ENCODE data around the gene KIZ. TPM values are rescaled to one million over a fixed set of nuclear protein-coding genes. Genes with fewer than 3 reads are reported as not detected.
A peak's percentile ranks its signal among the peaks of the same experiment; 100 is the strongest.

KIZ gene
- total RNA-seq, 1 experiment from 2014 or later, result 13.2 TPM

DNA sequence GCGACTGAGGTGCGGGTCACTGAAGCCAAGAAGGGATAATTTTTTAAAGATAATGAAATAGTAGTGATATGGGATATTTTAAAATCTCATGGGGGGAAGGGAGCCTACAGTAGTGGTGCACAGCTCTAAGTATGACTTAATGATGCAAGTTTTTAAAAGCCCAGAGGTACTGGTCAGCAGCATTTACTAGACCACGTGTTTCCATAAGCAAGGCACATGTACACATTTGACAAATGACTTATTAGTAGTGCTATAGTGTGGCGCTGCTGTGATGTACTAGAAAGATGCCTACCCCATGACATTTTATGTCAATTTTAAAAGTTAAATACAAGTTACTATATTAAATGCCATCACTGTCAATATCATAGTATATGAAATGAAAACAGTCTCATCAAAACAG, 12.2 kb upstream of the KIZ start:
- Histone ChIP-seq H3K36me3 (no peaks in the 10 kb centered on the region), H3K27ac (no peak overlapping the region), H3K4me3 (no peak overlapping the region), H3K27me3 (replicated peaks) (peaks cover 5% of the 10 kb centered on the region; the same call in 1 of the 2 replicates), H3K9me3 (replicated peaks) (no peaks in the 10 kb centered on the region), H3K4me1 (replicated peaks) (no peaks in the 10 kb centered on the region)
- no peak for DNase-seq (ENCODE audit: low read depth in 1 of 2, low spot score in 2 of 2)

DNA sequence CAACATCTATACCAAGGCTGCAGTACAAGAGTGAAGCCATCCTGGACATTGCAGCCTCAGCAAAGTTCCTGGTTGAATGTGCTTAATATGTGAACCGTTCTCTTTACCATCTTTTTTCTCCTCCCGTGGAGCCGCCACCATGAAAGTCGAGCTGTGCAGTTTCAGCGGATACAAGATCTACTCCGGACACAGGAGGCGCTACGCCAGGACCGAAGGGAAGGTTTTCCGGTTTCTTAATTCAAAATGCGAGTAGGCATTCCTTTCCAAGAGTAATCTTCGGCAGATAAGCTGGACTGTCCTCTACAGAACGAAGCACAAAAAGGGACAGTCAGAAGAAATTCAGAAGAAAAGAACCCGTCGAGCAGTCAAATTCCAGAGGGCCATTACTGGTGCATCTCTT, 11.3 kb upstream of the KIZ start:
- H3K4me3 ChIP-seq, result no peak overlapping the region
- H3K27ac ChIP-seq, result no peak overlapping the region
- no peaks in the 10 kb centered on the region for H3K9me3 ChIP-seq (replicated peaks)
- no peak for DNase-seq (ENCODE audit: low read depth in 1 of 2, low spot score in 2 of 2)
- H3K27me3 ChIP-seq (replicated peaks), result peaks cover 5% of the 10 kb centered on the region; the same call in 1 of the 2 replicates
- H3K36me3 ChIP-seq, result no peaks in the 10 kb centered on the region
- no peaks in the 10 kb centered on the region for H3K4me1 ChIP-seq (replicated peaks)

DNA sequence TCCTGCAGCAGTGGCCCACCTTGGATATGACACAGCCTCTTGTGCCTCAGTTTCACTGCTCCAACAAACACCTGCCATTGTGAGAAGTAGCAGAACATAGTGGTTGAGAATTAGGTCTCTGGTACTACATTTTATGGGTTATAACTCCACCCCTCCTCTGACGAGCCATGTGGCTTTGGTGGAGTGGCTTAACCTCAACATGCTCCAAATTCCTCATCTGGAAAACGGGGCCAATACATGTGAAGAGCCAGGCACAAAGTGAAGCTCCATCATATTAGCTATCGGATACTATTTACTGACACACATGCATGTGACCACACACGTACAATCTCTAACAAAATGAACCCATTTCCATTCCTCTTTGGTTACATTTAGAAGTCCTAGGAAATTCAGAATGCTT, 8.4 kb upstream of the KIZ start:
- no peaks in the 10 kb centered on the region for H3K4me1 ChIP-seq (replicated peaks)
- peaks cover 5% of the 10 kb centered on the region; the same call in 1 of the 2 replicates for H3K27me3 ChIP-seq (replicated peaks)
- DNase-seq (ENCODE audit: low read depth in 1 of 2, low spot score in 2 of 2), result no peak
- H3K27ac ChIP-seq, result no peak overlapping the region
- H3K36me3 ChIP-seq, result no peaks in the 10 kb centered on the region
- no peaks in the 10 kb centered on the region for H3K9me3 ChIP-seq (replicated peaks)
- H3K4me3 ChIP-seq, result no peak overlapping the region

DNA sequence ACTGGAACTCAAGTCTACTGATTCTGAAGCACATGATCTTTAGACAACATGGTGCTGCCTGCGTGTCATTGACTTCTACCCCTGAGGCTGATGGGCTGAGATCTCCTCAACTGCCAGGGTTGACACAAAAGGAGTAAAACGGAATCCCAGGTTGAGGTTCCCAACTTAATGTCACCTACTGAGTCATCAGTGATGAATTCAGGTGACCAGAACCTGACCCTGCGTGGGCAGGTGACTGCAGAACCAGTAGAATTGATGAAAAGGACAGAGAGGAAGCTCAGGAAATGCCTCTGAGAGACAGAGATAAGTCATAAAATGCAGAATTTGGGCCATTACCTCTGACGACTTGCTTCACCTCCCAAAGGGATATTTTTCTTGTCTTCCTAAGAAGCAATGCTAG, 7.7 kb upstream of the KIZ start:
- Histone ChIP-seq H3K4me3 (no peak overlapping the region), H3K36me3 (no peaks in the 10 kb centered on the region), H3K27ac (no peak overlapping the region), H3K27me3 (replicated peaks) (peaks cover 5% of the 10 kb centered on the region; the same call in 1 of the 2 replicates), H3K9me3 (replicated peaks) (no peaks in the 10 kb centered on the region), H3K4me1 (replicated peaks) (no peaks in the 10 kb centered on the region)
- DNase-seq (ENCODE audit: low read depth in 1 of 2, low spot score in 2 of 2), result no peak

DNA sequence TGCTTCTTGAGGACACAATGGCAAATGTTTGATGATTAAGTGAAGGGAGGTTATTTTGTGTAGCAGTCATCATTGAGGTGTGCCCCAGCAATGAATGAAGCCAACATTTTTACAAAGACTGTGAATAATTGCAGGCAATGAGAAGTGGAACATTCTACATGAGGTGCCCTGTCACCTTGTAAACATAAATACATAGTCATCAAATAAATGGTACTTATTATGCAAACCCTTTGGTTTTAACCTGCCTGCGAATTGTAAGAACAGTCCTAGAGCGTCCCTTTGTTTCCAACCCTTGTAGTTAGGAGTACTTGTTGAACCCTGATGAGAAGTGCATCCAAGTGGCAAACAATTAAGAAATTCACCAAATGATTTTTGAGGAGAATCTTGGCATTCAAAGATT, 7.1 kb upstream of the KIZ start:
- no peaks in the 10 kb centered on the region for H3K9me3 ChIP-seq (replicated peaks)
- H3K27ac ChIP-seq, result no peak overlapping the region
- peaks cover 4% of the 10 kb centered on the region; the same call in 1 of the 2 replicates for H3K27me3 ChIP-seq (replicated peaks)
- H3K36me3 ChIP-seq, result no peaks in the 10 kb centered on the region
- H3K4me1 ChIP-seq (replicated peaks), result no peaks in the 10 kb centered on the region
- H3K4me3 ChIP-seq, result no peak overlapping the region
- no peak for DNase-seq (ENCODE audit: low read depth in 1 of 2, low spot score in 2 of 2)

DNA sequence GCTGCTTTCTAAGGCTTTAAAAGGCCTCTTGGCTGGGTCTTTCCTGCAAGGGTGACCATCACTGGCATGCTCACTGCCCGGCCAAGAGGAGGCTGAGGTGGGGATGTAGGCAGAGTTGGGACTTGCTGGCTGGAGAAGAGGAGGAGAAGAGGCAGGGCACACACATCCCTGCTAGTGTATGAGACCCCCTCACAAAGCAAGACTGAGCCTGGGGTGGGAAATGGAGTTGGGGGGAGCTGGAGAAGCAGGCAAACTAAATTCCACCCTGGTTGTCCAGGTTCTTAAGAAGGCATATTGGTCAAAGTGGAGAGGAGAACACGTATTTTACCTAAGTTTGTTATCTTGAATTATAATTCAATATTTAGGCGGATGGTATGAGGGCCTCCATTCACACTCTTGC, 1.7 kb upstream of the KIZ start:
- H3K27ac ChIP-seq, result no peak overlapping the region
- H3K36me3 ChIP-seq, result peaks cover 3% of the 10 kb centered on the region; the same call in 1 of the 2 replicates
- H3K27me3 ChIP-seq (replicated peaks), result no peaks in the 10 kb centered on the region
- no peak for DNase-seq (ENCODE audit: low read depth in 1 of 2, low spot score in 2 of 2)
- no peak overlapping the region for H3K4me3 ChIP-seq
- peaks cover 11% of the 10 kb centered on the region; the same call in 1 of the 2 replicates for H3K4me1 ChIP-seq (replicated peaks)
- H3K9me3 ChIP-seq (replicated peaks), result no peaks in the 10 kb centered on the region

DNA sequence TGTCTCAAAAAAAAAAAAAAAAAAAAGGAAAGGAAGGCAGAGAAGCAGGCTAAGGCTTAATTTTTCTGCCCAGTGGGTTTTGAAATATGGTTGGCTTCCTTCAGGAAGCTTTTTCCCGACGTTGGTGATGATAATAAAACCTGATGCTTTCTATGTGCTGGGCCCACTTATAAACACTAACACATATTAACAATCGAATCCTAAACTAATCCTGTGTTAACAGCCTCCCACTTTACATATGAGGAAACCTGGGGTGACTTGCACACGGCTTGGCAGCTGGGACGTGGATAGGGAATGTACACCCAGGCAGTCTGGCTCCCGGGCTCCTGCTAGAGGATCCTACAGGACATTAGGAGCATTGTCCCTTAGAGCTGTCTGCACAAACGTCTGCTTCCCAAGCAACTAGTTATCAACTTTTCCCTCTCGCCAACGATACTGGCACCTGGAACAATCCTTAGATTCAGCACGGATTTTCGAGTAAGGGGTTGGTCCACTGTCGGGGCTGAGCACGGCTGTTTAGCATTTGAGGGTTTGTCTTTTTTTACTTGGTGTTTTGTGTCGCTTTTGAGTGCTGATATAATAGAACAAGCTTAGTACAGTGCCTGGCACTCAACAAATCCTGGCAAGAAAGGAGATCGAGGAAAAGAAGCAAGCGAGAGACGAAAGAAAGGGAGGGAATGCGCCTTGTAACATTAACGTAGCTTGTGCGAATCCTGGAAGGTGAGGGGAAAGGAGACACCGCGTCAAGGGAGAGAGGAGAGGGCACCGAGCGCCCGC, 622 bp upstream of the KIZ start:
- Histone ChIP-seq H3K4me1 (replicated peaks) (peaks cover 11% of the 10 kb centered on the region; the same call in 1 of the 2 replicates), H3K9me3 (replicated peaks) (no peaks in the 10 kb centered on the region), H3K27me3 (replicated peaks) (no peaks in the 10 kb centered on the region), H3K36me3 (peaks cover 3% of the 10 kb centered on the region; the same call in 1 of the 2 replicates), H3K27ac (no peak overlapping the region), H3K4me3 (peak overlapping the region; percentile 69)
- DNase-seq (ENCODE audit: low read depth in 1 of 2, low spot score in 2 of 2), result peak; percentile 62 to 85

DNA sequence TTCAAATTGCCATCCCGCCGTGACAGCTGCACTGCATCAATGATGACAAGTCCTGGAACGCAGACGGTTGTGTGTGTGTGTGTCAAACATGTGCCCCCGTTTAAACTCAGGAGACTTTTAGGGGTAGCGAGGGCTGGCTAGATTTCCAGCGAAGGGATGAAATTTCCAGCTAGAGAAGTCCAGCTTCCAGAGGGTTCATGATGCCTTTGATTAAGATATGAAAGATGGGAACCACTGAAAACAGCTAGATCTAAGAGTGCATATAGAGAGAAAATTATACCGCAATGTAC, 644 bp downstream of the KIZ start:
- H3K9me3 ChIP-seq (replicated peaks), result no peaks in the 10 kb centered on the region
- peak overlapping the region; percentile 69 for H3K4me3 ChIP-seq
- H3K27ac ChIP-seq, result no peak overlapping the region; the same call in 1 of the 2 replicates
- peaks cover 11% of the 10 kb centered on the region; the same call in 1 of the 2 replicates for H3K4me1 ChIP-seq (replicated peaks)
- H3K36me3 ChIP-seq, result peaks cover 3% of the 10 kb centered on the region; the same call in 1 of the 2 replicates
- DNase-seq (ENCODE audit: low read depth in 1 of 2, low spot score in 2 of 2), result peak in 1 of 2 experiments; percentile 27
- no peaks in the 10 kb centered on the region for H3K27me3 ChIP-seq (replicated peaks)

DNA sequence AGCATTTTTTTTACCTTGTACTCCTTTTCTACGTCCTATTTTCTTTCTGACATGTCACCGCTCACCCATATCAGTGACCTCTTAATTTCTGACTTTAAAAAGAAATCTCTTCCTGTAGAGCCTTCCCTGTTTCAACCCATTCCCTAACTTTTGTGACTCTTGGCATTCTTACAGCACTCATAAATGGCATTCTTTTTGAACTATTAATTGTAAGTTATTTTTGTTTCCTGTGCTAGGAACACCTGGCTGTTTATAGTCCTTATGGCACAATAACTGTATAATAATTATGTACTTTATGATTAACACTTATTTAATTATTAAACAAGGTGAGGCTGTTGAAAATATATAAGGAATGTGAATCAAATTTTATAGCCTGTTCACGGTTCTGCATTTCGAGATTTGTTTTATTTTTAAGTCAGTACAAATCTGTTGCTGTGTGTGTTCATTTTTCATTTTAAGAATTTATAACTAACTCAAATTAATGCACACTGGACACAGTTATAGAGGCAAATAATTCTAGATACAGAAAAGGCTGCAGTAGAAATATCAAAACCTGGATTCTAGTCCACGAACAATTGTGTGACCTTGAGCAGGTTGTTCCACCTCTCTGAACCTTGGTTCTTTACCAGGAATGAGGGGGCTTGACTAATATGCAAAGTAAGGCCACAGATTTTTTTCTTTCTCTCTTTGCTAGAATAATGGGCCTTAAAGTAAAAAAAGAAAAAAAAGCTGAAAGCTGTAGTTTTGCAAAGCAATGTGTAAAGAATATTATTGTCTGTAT, 1.5 kb downstream of the KIZ start:
- DNase-seq (ENCODE audit: low read depth in 1 of 2, low spot score in 2 of 2), result no peak
- H3K27me3 ChIP-seq (replicated peaks), result no peaks in the 10 kb centered on the region
- peaks cover 11% of the 10 kb centered on the region; the same call in 1 of the 2 replicates for H3K4me1 ChIP-seq (replicated peaks)
- no peak overlapping the region for H3K4me3 ChIP-seq
- peaks cover 3% of the 10 kb centered on the region; the same call in 1 of the 2 replicates for H3K36me3 ChIP-seq
- no peaks in the 10 kb centered on the region for H3K9me3 ChIP-seq (replicated peaks)
- no peak overlapping the region for H3K27ac ChIP-seq

DNA sequence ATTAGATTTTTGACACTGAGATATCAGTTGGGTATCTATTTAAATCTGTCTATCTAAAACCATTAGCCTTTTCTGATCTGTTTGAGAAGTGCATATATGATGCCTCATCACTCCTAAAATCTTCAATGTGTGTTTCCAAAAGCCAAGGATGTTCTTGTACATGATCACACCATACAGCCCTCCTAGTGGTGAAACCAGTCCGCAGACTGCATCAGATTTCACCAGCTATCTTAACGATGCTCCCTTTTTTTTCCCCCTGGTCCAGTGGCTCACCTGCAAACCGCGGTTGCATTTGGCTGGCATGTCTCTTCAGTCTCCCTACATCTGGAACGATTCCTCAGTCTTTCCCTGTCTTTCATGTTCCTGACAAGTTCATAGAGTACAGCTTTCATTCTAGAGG, 4.0 kb downstream of the KIZ start:
- peaks cover 11% of the 10 kb centered on the region; the same call in 1 of the 2 replicates for H3K4me1 ChIP-seq (replicated peaks)
- H3K36me3 ChIP-seq, result peaks cover 3% of the 10 kb centered on the region; the same call in 1 of the 2 replicates
- no peaks in the 10 kb centered on the region for H3K27me3 ChIP-seq (replicated peaks)
- no peaks in the 10 kb centered on the region for H3K9me3 ChIP-seq (replicated peaks)
- H3K4me3 ChIP-seq, result no peak overlapping the region
- no peak for DNase-seq (ENCODE audit: low read depth in 1 of 2, low spot score in 2 of 2)
- no peak overlapping the region for H3K27ac ChIP-seq

DNA sequence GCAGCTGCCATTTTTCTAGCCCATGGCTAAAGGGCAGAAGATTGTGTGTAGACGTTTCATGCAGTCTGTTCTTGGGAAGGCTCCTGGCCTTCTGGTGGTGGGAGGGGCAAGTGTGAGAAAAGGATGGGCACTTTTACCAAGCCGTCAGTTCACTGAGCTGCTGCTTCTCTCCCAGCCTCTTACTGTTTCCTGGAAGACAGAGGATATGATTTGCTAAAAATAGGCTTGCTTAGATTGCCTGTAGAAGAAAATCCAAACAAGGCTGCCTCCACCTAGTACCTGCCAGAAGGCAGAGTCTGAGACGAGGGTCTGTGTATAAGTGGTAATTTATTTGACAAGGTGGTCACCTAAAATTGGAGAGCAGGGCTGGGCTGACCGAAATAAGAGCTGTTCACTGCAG, 7.5 kb downstream of the KIZ start:
- no peaks in the 10 kb centered on the region for H3K9me3 ChIP-seq (replicated peaks)
- no peaks in the 10 kb centered on the region for H3K4me1 ChIP-seq (replicated peaks)
- H3K4me3 ChIP-seq, result no peak overlapping the region
- H3K36me3 ChIP-seq, result no peaks in the 10 kb centered on the region
- no peak overlapping the region for H3K27ac ChIP-seq
- no peak for DNase-seq (ENCODE audit: low read depth in 1 of 2, low spot score in 2 of 2)
- H3K27me3 ChIP-seq (replicated peaks), result no peaks in the 10 kb centered on the region

DNA sequence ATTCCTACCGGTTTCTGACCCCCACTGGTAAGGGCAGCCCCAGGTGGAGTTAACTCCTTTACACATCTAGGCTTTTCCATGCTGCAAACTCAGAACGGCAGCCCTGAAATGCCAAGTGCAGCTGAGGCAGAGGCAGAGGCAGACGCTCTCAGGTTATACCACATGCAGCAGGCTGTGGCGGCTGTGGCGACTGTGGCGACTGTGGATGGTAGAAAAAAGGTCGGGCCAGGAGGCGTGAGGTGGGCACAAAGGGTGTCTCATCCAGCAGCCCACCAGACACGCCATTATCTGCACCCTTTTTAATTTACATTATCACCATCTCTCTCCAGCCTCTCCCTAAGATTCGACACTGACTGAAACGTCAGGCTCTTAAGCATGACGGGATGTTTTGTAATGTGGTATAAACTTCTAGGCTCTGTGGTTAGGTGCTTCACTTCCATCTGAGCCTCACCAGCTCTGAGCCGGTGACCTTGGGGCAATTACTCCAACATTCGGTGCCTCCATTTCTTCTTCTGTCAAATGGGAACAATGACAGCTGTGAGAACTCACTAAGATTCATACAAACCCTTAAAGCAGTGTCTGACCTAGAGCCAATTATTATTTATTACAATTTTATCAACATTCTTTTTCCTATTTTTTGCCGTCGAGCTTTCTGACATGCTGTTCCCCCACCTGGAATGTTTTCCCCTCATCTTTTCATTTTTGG, 8.2 kb downstream of the KIZ start:
- H3K9me3 ChIP-seq (replicated peaks), result no peaks in the 10 kb centered on the region
- no peaks in the 10 kb centered on the region for H3K4me1 ChIP-seq (replicated peaks)
- H3K4me3 ChIP-seq, result no peak overlapping the region
- no peaks in the 10 kb centered on the region for H3K27me3 ChIP-seq (replicated peaks)
- no peak for DNase-seq (ENCODE audit: low read depth in 1 of 2, low spot score in 2 of 2)
- H3K36me3 ChIP-seq, result no peaks in the 10 kb centered on the region
- no peak overlapping the region for H3K27ac ChIP-seq

DNA sequence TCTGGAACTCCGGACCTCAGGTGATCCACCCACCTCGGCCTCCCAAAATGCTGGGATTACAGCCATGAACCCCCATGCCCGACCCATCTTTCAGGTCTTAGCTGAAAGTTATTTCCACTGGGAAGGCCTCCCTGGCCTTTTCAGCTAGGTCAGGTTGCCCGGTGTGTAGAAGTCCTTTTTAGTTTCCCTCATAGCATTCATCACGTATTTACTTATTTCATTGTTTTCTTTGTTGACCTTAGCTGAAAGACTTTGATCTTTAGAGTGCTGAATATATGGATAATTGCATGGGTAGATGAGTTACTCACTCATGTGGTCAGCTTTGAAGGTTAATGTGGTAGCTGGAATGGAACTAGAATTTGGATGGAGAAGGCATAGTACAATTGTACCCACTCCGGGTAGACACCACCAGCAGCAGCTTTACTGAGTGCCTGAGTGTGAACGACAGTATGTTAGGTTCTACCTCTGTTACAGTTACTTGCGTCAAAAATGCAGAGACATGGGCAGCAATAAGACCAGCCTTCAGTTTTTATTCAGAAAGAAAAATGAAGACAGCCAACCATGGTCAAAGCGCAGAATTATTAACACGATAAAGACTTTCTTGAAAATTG, 9.1 kb downstream of the KIZ start:
- Histone ChIP-seq H3K36me3 (no peaks in the 10 kb centered on the region), H3K4me1 (replicated peaks) (no peaks in the 10 kb centered on the region), H3K9me3 (replicated peaks) (no peaks in the 10 kb centered on the region), H3K27me3 (replicated peaks) (no peaks in the 10 kb centered on the region), H3K27ac (no peak overlapping the region), H3K4me3 (no peak overlapping the region)
- peak in 1 of 2 experiments; percentile 7 for DNase-seq (ENCODE audit: low read depth in 1 of 2, low spot score in 2 of 2)

Data from SJSA1 (cell line).